WTC11 (cell line): Measurements from ENCODE around the gene MIF. TPM values are rescaled to one million over a fixed set of nuclear protein-coding genes. Genes with fewer than 3 reads are reported as not detected.

Experiments
- ATAC-seq: fragments of 200-7000 bp; cut with Tn5 transposase; 2 replicates; pipeline ENCODE4 v1.10.0; 2021; ENCODE audit warnings: mild to moderate bottlenecking, moderate library complexity
- CTCF ChIA-PET: fragments of 300-600 bp; sonication (Branson Sonifier 250); formaldehyde crosslinking; loops from one replicate; lab custom pipeline; 2021; ENCODE audit warnings: antibody characterized with exemption; lab: Charles Lee
- POLR2A ChIA-PET: fragments of 350-600 bp; sonication (Branson Sonifier 250); formaldehyde crosslinking; loops from one replicate; lab custom pipeline; 2021; ENCODE audit warnings: antibody characterized with exemption; lab: Charles Lee
- DNase-seq: peaks from one replicate; pipeline ENCODE4 v3.0.0; 2021; ENCODE audit warnings: low spot score
- H3K27ac Mint-ChIP-seq: 2 replicates; pipeline ENCODE4 v1.8.0; 2021; ENCODE audit warnings: mixed read lengths
- H3K27me3 Mint-ChIP-seq: 2 replicates; pipeline ENCODE4 v1.8.0; 2021; ENCODE audit warnings: low read depth, mild to moderate bottlenecking, moderate library complexity, mixed read lengths
- H3K36me3 Mint-ChIP-seq: 2 replicates; pipeline ENCODE4 v1.8.0; 2021; ENCODE audit warnings: mixed read lengths
- H3K4me1 Mint-ChIP-seq: 2 replicates; pipeline ENCODE4 v1.8.0; 2022; ENCODE audit warnings: mixed read lengths
- H3K4me3 Mint-ChIP-seq: 2 replicates; pipeline ENCODE4 v1.8.0; 2021; ENCODE audit warnings: mild to moderate bottlenecking, moderate library complexity, mixed read lengths
- H3K9me3 Mint-ChIP-seq: 2 replicates; pipeline ENCODE4 v1.8.0; 2021; ENCODE audit warnings: mixed read lengths
- CREB1 ChIP-seq: sonication (generic); formaldehyde crosslinking; IDR thresholded peaks from 2 replicates; pipeline ENCODE4 v1.8.0; 2023; ENCODE audit warnings: mild to moderate bottlenecking, missing genetic modification reagents
- FOXJ3 ChIP-seq: sonication (generic); formaldehyde crosslinking; IDR thresholded peaks from 2 replicates; pipeline ENCODE4 v1.9.0; 2021; ENCODE audit warnings: missing genetic modification reagents, mild to moderate bottlenecking, borderline replicate concordance
- GRHL2 ChIP-seq: fragments of 250-450 bp; sonication (Bioruptor Pico); IDR thresholded peaks from 2 replicates; pipeline ENCODE4 v1.8.0; 2022; ENCODE audit warnings: mild to moderate bottlenecking, moderate library complexity; ENCODE audit not compliant: insufficient replicate concordance, severe bottlenecking
- GTF2I ChIP-seq: fragments of 250-450 bp; sonication (Bioruptor Pico); conservative IDR thresholded peaks from 2 replicates; pipeline ENCODE4 v1.4.0; 2021; ENCODE audit warnings: mild to moderate bottlenecking
- MYBL2 ChIP-seq: sonication (generic); formaldehyde crosslinking; IDR thresholded peaks from 2 replicates; pipeline ENCODE4 v1.8.1; 2023; ENCODE audit warnings: mild to moderate bottlenecking, moderate library complexity, missing genetic modification reagents
- SMAD3 ChIP-seq: sonication (generic); formaldehyde crosslinking; IDR thresholded peaks from 2 replicates; pipeline ENCODE4 v1.8.0; 2022; ENCODE audit warnings: missing genetic modification reagents, mild to moderate bottlenecking, borderline replicate concordance
- TCF7 ChIP-seq: sonication (generic); formaldehyde crosslinking; IDR thresholded peaks from 2 replicates; pipeline ENCODE4 v1.8.0; 2022; ENCODE audit warnings: mild to moderate bottlenecking, low read depth, missing genetic modification reagents, moderate library complexity
- ZNF219 ChIP-seq: sonication (generic); formaldehyde crosslinking; IDR thresholded peaks from 2 replicates; pipeline ENCODE4 v1.8.0; 2023; ENCODE audit warnings: missing genetic modification reagents, mild to moderate bottlenecking, borderline replicate concordance
- ZNF671 ChIP-seq: fragments of 250-450 bp; sonication (Bioruptor Pico); IDR thresholded peaks from 2 replicates; pipeline ENCODE4 v1.8.0; 2021; ENCODE audit warnings: mild to moderate bottlenecking
- total RNA-seq: library from RNA; stranded (reverse); gene quantifications from 3 replicates; pipeline ENCODE4 v1.2.3, GENCODE V29; 2021
- TF ChIP-seq, protein P1 (sequence below): sonication (generic); formaldehyde crosslinking; IDR thresholded peaks from 2 replicates; pipeline ENCODE4 v1.8.0; 2023; ENCODE audit warnings: mild to moderate bottlenecking, missing genetic modification reagents
- TF ChIP-seq, protein P2 (sequence below): fragments of 250-450 bp; sonication (Bioruptor Pico); IDR thresholded peaks from 2 replicates; pipeline ENCODE4 v1.9.0; 2021; ENCODE audit warnings: moderate library complexity, mild to moderate bottlenecking, inconsistent platforms, borderline replicate concordance
- TF ChIP-seq, protein P3 (sequence below): sonication (generic); formaldehyde crosslinking; IDR thresholded peaks from 2 replicates; pipeline ENCODE4 v1.8.0; 2023; ENCODE audit warnings: missing genetic modification reagents, mild to moderate bottlenecking, borderline replicate concordance
- TF ChIP-seq, protein P4 (sequence below): sonication (generic); formaldehyde crosslinking; IDR thresholded peaks from 2 replicates; pipeline ENCODE4 v1.8.1; 2023; ENCODE audit warnings: mild to moderate bottlenecking, missing genetic modification reagents
- TF ChIP-seq, protein P5 (sequence below): sonication (generic); formaldehyde crosslinking; IDR thresholded peaks from 2 replicates; pipeline ENCODE4 v1.8.1; 2023; ENCODE audit warnings: mild to moderate bottlenecking, missing genetic modification reagents, moderate library complexity
- TF ChIP-seq, protein P6 (sequence below): sonication (generic); formaldehyde crosslinking; IDR thresholded peaks from 2 replicates; pipeline ENCODE4 v1.8.0; 2022; ENCODE audit warnings: mild to moderate bottlenecking, missing genetic modification reagents
- TF ChIP-seq, protein P7 (sequence below): fragments of 250-450 bp; sonication (Bioruptor Pico); IDR thresholded peaks from 2 replicates; pipeline ENCODE4 v1.9.0; 2021; ENCODE audit warnings: mild to moderate bottlenecking, borderline replicate concordance

Gene MIF
- total RNA-seq, 1 experiment from 2014 or later: 1,424 TPM

DNA sequence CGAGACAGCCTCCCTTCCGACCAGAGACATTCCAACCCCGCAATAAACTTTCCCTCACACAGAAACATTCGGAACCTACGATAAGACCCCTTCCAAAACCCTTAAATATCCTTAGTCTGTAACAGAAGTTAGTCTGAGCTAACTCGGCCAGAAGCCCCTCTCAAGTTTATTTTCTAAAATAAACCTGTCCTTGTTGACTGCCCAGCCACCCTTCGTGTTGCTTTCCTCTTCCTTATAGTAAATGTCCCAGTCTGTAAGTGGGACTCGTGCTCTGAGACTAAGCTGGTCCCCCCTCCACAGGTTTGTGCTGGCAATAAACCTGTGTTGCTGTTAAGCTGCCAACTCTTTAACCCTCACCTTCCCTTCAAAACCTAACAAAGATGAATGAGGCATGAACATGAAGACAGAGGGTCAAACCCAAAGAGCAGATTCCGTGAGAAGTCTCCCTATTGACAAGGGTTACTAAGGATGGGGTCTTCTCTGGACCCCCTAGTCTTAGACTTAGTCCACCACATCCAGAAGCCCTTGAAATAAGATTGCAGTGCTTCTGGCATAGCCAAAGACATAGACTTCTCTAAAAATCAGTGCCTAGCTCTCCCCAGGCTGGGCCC lies 18.2 kb downstream of the MIF start (continued):
- TF ChIP-seq ZNF219 (no peak), GRHL2 (no peak), ZNF671 (CRISPR knock-in tag) (no peak), CREB1 (CRISPR knock-in tag) (no peak)
- TF ChIP-seq, all 79 proteins: peak for 0

DNA sequence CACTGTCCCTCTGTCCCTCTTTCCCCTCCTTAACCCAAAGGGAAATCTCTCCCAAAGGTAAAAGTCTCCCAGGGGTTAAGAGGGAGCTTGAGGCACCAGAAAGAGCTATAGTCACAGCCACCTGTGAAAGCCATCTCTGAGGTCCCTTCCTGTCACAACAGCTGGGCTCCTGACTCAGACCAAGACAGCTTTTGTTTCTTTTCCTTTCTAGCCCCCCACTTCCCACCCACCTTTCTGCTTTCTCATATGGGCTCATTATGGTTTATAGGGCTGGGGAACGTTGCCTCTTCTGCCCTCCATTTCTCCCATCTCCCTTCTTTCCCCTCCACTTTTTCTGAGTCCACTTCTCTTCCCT lies 19.1 kb downstream of the MIF start:
- Mint-ChIP-seq H3K9me3 (peaks cover 38% of the 10 kb centered on the region), H3K4me3 (peak overlapping the region; percentile 76)
- TF ChIP-seq, protein P1, sequence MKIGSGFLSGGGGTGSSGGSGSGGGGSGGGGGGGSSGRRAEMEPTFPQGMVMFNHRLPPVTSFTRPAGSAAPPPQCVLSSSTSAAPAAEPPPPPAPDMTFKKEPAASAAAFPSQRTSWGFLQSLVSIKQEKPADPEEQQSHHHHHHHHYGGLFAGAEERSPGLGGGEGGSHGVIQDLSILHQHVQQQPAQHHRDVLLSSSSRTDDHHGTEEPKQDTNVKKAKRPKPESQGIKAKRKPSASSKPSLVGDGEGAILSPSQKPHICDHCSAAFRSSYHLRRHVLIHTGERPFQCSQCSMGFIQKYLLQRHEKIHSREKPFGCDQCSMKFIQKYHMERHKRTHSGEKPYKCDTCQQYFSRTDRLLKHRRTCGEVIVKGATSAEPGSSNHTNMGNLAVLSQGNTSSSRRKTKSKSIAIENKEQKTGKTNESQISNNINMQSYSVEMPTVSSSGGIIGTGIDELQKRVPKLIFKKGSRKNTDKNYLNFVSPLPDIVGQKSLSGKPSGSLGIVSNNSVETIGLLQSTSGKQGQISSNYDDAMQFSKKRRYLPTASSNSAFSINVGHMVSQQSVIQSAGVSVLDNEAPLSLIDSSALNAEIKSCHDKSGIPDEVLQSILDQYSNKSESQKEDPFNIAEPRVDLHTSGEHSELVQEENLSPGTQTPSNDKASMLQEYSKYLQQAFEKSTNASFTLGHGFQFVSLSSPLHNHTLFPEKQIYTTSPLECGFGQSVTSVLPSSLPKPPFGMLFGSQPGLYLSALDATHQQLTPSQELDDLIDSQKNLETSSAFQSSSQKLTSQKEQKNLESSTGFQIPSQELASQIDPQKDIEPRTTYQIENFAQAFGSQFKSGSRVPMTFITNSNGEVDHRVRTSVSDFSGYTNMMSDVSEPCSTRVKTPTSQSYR (CRISPR knock-in tag): no peak
- TF ChIP-seq, protein P2, sequence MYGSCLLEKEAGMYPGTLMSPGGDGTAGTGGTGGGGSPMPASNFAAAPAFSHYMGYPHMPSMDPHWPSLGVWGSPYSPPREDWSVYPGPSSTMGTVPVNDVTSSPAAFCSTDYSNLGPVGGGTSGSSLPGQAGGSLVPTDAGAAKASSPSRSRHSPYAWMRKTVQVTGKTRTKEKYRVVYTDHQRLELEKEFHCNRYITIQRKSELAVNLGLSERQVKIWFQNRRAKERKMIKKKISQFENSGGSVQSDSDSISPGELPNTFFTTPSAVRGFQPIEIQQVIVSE (CRISPR knock-in tag): no peak
- TF ChIP-seq MYBL2 (CRISPR knock-in tag): no peak
- TF ChIP-seq, protein P3, sequence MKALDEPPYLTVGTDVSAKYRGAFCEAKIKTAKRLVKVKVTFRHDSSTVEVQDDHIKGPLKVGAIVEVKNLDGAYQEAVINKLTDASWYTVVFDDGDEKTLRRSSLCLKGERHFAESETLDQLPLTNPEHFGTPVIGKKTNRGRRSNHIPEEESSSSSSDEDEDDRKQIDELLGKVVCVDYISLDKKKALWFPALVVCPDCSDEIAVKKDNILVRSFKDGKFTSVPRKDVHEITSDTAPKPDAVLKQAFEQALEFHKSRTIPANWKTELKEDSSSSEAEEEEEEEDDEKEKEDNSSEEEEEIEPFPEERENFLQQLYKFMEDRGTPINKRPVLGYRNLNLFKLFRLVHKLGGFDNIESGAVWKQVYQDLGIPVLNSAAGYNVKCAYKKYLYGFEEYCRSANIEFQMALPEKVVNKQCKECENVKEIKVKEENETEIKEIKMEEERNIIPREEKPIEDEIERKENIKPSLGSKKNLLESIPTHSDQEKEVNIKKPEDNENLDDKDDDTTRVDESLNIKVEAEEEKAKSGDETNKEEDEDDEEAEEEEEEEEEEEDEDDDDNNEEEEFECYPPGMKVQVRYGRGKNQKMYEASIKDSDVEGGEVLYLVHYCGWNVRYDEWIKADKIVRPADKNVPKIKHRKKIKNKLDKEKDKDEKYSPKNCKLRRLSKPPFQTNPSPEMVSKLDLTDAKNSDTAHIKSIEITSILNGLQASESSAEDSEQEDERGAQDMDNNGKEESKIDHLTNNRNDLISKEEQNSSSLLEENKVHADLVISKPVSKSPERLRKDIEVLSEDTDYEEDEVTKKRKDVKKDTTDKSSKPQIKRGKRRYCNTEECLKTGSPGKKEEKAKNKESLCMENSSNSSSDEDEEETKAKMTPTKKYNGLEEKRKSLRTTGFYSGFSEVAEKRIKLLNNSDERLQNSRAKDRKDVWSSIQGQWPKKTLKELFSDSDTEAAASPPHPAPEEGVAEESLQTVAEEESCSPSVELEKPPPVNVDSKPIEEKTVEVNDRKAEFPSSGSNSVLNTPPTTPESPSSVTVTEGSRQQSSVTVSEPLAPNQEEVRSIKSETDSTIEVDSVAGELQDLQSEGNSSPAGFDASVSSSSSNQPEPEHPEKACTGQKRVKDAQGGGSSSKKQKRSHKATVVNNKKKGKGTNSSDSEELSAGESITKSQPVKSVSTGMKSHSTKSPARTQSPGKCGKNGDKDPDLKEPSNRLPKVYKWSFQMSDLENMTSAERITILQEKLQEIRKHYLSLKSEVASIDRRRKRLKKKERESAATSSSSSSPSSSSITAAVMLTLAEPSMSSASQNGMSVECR (CRISPR knock-in tag): no peak
- no peak for TF ChIP-seq GTF2I (CRISPR knock-in tag)
- TF ChIP-seq, protein P4, sequence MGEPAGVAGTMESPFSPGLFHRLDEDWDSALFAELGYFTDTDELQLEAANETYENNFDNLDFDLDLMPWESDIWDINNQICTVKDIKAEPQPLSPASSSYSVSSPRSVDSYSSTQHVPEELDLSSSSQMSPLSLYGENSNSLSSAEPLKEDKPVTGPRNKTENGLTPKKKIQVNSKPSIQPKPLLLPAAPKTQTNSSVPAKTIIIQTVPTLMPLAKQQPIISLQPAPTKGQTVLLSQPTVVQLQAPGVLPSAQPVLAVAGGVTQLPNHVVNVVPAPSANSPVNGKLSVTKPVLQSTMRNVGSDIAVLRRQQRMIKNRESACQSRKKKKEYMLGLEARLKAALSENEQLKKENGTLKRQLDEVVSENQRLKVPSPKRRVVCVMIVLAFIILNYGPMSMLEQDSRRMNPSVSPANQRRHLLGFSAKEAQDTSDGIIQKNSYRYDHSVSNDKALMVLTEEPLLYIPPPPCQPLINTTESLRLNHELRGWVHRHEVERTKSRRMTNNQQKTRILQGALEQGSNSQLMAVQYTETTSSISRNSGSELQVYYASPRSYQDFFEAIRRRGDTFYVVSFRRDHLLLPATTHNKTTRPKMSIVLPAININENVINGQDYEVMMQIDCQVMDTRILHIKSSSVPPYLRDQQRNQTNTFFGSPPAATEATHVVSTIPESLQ: no peak
- TF ChIP-seq, protein P5, sequence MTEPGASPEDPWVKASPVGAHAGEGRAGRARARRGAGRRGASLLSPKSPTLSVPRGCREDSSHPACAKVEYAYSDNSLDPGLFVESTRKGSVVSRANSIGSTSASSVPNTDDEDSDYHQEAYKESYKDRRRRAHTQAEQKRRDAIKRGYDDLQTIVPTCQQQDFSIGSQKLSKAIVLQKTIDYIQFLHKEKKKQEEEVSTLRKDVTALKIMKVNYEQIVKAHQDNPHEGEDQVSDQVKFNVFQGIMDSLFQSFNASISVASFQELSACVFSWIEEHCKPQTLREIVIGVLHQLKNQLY (CRISPR knock-in tag): no peak
- TF ChIP-seq SMAD3 (CRISPR knock-in tag): no peak
- no peak for TF ChIP-seq TCF7 (CRISPR knock-in tag)
- TF ChIP-seq FOXJ3 (CRISPR knock-in tag): no peak
- TF ChIP-seq, protein P6, sequence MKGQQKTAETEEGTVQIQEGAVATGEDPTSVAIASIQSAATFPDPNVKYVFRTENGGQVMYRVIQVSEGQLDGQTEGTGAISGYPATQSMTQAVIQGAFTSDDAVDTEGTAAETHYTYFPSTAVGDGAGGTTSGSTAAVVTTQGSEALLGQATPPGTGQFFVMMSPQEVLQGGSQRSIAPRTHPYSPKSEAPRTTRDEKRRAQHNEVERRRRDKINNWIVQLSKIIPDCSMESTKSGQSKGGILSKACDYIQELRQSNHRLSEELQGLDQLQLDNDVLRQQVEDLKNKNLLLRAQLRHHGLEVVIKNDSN (CRISPR knock-in tag): no peak
- TF ChIP-seq, protein P7, sequence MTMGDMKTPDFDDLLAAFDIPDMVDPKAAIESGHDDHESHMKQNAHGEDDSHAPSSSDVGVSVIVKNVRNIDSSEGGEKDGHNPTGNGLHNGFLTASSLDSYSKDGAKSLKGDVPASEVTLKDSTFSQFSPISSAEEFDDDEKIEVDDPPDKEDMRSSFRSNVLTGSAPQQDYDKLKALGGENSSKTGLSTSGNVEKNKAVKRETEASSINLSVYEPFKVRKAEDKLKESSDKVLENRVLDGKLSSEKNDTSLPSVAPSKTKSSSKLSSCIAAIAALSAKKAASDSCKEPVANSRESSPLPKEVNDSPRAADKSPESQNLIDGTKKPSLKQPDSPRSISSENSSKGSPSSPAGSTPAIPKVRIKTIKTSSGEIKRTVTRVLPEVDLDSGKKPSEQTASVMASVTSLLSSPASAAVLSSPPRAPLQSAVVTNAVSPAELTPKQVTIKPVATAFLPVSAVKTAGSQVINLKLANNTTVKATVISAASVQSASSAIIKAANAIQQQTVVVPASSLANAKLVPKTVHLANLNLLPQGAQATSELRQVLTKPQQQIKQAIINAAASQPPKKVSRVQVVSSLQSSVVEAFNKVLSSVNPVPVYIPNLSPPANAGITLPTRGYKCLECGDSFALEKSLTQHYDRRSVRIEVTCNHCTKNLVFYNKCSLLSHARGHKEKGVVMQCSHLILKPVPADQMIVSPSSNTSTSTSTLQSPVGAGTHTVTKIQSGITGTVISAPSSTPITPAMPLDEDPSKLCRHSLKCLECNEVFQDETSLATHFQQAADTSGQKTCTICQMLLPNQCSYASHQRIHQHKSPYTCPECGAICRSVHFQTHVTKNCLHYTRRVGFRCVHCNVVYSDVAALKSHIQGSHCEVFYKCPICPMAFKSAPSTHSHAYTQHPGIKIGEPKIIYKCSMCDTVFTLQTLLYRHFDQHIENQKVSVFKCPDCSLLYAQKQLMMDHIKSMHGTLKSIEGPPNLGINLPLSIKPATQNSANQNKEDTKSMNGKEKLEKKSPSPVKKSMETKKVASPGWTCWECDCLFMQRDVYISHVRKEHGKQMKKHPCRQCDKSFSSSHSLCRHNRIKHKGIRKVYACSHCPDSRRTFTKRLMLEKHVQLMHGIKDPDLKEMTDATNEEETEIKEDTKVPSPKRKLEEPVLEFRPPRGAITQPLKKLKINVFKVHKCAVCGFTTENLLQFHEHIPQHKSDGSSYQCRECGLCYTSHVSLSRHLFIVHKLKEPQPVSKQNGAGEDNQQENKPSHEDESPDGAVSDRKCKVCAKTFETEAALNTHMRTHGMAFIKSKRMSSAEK: no peak
- TF ChIP-seq, all 79 proteins: peak for 0
- Mint-ChIP-seq H3K27me3 (peaks cover 43% of the 10 kb centered on the region), H3K27ac (peak overlapping the region; percentile 94), H3K4me1 (peaks cover 28% of the 10 kb centered on the region), H3K36me3 (peaks cover 16% of the 10 kb centered on the region)
- ChIA-PET CTCF (interaction anchor here (1.0 to 2.9 kb wide), 7 partner anchors 17 to 329 kb away, joined by 3 to 18 read pairs (median 3); partner anchors contain the start of genes MIF and SLC2A11), POLR2A (interaction anchor here (1.0 to 1.5 kb wide), 3 partner anchors 12 to 56 kb away, joined by 3 to 13 read pairs (median 3); partner anchors contain the start of genes MIF and SLC2A11)
- DNase-seq: no peak
- no peak for ATAC-seq
